Measurements from ENCODE around the gene WWOX.
"Not testable (repeated sequence)": the region's sequence is repeated elsewhere in the genome, so short reads cannot be mapped to it uniquely, and the experiment has no call there.

WWOX gene

GRCh38 chr16:79051313-79051712 is 951.9 kb downstream of the WWOX start:
- no peak overlapping the region for H3K4me3 ChIP-seq (replicated peaks in 1 of 2; ENCODE audit: low read depth in 2 of 2, low read length in 2 of 2)
- DNase-seq (ENCODE audit: low read depth in 2 of 2) = no peak
- no peak for TF ChIP-seq CTCF (IDR thresholded peaks at IDR 0.05; ENCODE audit: low read depth, low read length)

- not testable (repeated sequence) for DNase-seq (ENCODE audit: low read depth in 2 of 2); H3K4me3 ChIP-seq (replicated peaks in 1 of 2; ENCODE audit: low read depth in 2 of 2, low read length in 2 of 2)
Measured at GRCh38 chr16:79052198-79052597, 952.7 kb downstream of the WWOX start.

- H3K4me3 ChIP-seq (replicated peaks in 1 of 2; ENCODE audit: low read depth in 2 of 2, low read length in 2 of 2) = no peak overlapping the region
- DNase-seq (ENCODE audit: low read depth in 2 of 2) = no peak
- TF ChIP-seq CTCF (IDR thresholded peaks at IDR 0.05; ENCODE audit: low read depth, low read length) = no peak
Measured at GRCh38 chr16:79053577-79053976, 954.1 kb downstream of the WWOX start.

GRCh38 chr16:79054211-79054984 is 954.9 kb downstream of the WWOX start:
- DNase-seq (ENCODE audit: low read depth in 2 of 2) = no peak
- no peak overlapping the region for H3K4me3 ChIP-seq (replicated peaks in 1 of 2; ENCODE audit: low read depth in 2 of 2, low read length in 2 of 2)
- TF ChIP-seq CTCF (IDR thresholded peaks at IDR 0.05; ENCODE audit: low read depth, low read length) = no peak

- TF ChIP-seq CTCF (IDR thresholded peaks at IDR 0.05; ENCODE audit: low read depth, low read length) = no peak
- H3K4me3 ChIP-seq (replicated peaks in 1 of 2; ENCODE audit: low read depth in 2 of 2, low read length in 2 of 2) = no peak overlapping the region
- DNase-seq (ENCODE audit: low read depth in 2 of 2) = no peak
Measured at GRCh38 chr16:79055251-79055970, 956.0 kb downstream of the WWOX start.

GRCh38 chr16:79061181-79061580 is 961.7 kb downstream of the WWOX start:
- TF ChIP-seq CTCF (IDR thresholded peaks at IDR 0.05; ENCODE audit: low read depth, low read length) = no peak

GRCh38 chr16:79062336-79062735 is 962.9 kb downstream of the WWOX start:
- DNase-seq (ENCODE audit: low read depth in 2 of 2) = no peak
- TF ChIP-seq CTCF (IDR thresholded peaks at IDR 0.05; ENCODE audit: low read depth, low read length) = no peak
- H3K4me3 ChIP-seq (replicated peaks in 1 of 2; ENCODE audit: low read depth in 2 of 2, low read length in 2 of 2) = no peak overlapping the region

More at GRCh38 chr16:79061181-79061580, 961.7 kb downstream of the WWOX start:
- DNase-seq (ENCODE audit: low read depth in 2 of 2) = no peak
- no peak overlapping the region for H3K4me3 ChIP-seq (replicated peaks in 1 of 2; ENCODE audit: low read depth in 2 of 2, low read length in 2 of 2)
